ENCODE results near the gene TRPM3. TPM values are rescaled to one million over a fixed set of nuclear protein-coding genes. Genes with fewer than 3 reads are reported as not detected.

TRPM3 gene
- total RNA-seq, 1 experiment from 2014 or later, result 0.26 TPM

DNA sequence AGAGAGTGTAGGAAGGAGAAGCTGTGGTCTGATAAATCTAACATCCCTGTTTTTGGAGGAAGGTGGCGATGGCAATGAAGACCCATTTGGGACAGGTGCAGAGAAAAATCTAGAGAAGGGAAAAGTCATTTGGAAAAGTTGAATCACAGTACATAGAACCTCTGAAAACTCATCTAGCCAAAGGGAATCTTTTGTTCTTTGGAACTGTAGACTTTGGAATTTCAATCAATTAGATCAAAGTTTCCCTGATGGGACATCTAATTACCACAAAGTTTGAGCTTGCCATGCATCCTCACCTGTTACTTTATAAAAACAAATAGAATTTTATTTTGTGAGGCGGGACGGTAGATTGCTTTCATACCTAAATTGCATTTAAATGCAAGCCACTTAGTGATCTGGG is 294.9 kb downstream of the TRPM3 start:
- Histone ChIP-seq H3K36me3 (ENCODE audit: low read depth) (no peaks in the 10 kb centered on the region), H3K4me1 (replicated peaks; ENCODE audit: insufficient read depth) (no peaks in the 10 kb centered on the region), H3K4me3 (no peak overlapping the region), H3K27me3 (ENCODE audit: insufficient read depth, low read depth) (no peaks in the 10 kb centered on the region), H3K9me2 (ENCODE audit: insufficient read depth) (no peaks in the 10 kb centered on the region), H3F3A (ENCODE audit: insufficient read depth, low read depth) (no peaks in the 10 kb centered on the region), H3K79me2 (ENCODE audit: low read depth) (no peaks in the 10 kb centered on the region), H2AFZ (no peak overlapping the region), H3K27ac (no peak overlapping the region), H3K4me2 (no peak overlapping the region), H4K20me1 (ENCODE audit: insufficient read depth) (no peaks in the 10 kb centered on the region), H3K9me3 (ENCODE audit: insufficient read depth, low read depth) (no peaks in the 10 kb centered on the region)
- TF ChIP-seq, protein P1, sequence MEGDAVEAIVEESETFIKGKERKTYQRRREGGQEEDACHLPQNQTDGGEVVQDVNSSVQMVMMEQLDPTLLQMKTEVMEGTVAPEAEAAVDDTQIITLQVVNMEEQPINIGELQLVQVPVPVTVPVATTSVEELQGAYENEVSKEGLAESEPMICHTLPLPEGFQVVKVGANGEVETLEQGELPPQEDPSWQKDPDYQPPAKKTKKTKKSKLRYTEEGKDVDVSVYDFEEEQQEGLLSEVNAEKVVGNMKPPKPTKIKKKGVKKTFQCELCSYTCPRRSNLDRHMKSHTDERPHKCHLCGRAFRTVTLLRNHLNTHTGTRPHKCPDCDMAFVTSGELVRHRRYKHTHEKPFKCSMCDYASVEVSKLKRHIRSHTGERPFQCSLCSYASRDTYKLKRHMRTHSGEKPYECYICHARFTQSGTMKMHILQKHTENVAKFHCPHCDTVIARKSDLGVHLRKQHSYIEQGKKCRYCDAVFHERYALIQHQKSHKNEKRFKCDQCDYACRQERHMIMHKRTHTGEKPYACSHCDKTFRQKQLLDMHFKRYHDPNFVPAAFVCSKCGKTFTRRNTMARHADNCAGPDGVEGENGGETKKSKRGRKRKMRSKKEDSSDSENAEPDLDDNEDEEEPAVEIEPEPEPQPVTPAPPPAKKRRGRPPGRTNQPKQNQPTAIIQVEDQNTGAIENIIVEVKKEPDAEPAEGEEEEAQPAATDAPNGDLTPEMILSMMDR (conservative IDR thresholded peaks at IDR 0.05), result no peak
- TF ChIP-seq EZH2 (IDR thresholded peaks at IDR 0.05; ENCODE audit: low read depth), result no peak
- POLR2A ChIA-PET (ENCODE audit: unreplicated experiment), result no interaction called here
- BruUV-seq (replicated peaks), result no TSS peak
- CTCF ChIA-PET, result no interaction called here
- intact Hi-C loops (cut with micrococcal nuclease; ENCODE audit: unreplicated experiment), result no loop called here
- no peak for DNase-seq

DNA sequence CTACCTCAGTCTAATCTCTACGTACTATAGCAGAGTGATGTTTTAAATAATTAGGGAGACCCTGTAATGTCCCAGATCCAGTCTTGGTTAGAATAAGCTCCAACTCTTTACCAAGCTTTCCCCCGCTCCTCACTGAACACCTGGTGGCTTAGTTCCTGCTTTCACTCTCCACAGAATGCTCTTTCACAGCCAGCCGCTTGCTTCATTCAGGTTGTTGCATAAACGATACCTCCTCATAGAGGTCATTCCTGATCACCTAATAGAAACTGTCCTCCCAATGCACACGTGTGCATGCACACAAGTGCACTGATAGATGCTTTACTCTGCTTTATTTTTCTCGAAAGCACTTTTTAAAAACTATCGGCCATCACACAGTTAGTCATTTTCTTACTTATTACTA is 298.1 kb downstream of the TRPM3 start:
- Histone ChIP-seq H3K9me3 (ENCODE audit: insufficient read depth, low read depth) (no peaks in the 10 kb centered on the region), H3K4me1 (replicated peaks; ENCODE audit: insufficient read depth) (no peaks in the 10 kb centered on the region), H3K27me3 (ENCODE audit: insufficient read depth, low read depth) (no peaks in the 10 kb centered on the region), H3K36me3 (ENCODE audit: low read depth) (no peaks in the 10 kb centered on the region), H3K9me2 (ENCODE audit: insufficient read depth) (no peaks in the 10 kb centered on the region), H3K4me2 (no peak overlapping the region), H3K4me3 (no peak overlapping the region), H3K27ac (no peak overlapping the region), H3K79me2 (ENCODE audit: low read depth) (no peaks in the 10 kb centered on the region), H2AFZ (no peak overlapping the region), H3F3A (ENCODE audit: insufficient read depth, low read depth) (no peaks in the 10 kb centered on the region), H4K20me1 (ENCODE audit: insufficient read depth) (no peaks in the 10 kb centered on the region)
- intact Hi-C loops (cut with micrococcal nuclease; ENCODE audit: unreplicated experiment), result no loop called here
- DNase-seq, result no peak
- POLR2A ChIA-PET (ENCODE audit: unreplicated experiment), result no interaction called here
- no TSS peak for BruUV-seq (replicated peaks)
- CTCF ChIA-PET, result no interaction called here
- TF ChIP-seq, protein P1 (conservative IDR thresholded peaks at IDR 0.05), result no peak
- no peak for TF ChIP-seq EZH2 (IDR thresholded peaks at IDR 0.05; ENCODE audit: low read depth)

DNA sequence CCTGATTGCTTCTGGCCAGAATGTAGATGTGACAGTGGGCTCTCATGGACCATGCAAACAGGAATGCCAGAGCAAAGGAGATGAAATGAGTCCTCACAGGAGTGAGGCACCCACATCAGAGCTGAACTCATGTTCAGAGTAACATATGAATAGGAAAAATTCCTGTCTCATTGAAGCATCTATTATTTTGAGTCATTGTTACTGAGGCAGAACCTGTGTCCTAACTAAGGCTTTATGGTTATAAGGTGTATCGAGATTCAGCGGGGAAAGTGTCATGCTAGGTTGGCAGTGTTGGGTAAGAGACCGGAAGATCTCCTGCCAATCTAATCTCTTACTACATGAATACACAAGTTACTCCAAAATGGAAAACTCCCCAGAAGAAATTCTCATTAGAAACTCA is 304.1 kb downstream of the TRPM3 start:
- no TSS peak for BruUV-seq (replicated peaks)
- DNase-seq, result no peak
- H3K4me1 ChIP-seq (replicated peaks; ENCODE audit: insufficient read depth), result no peaks in the 10 kb centered on the region
- no peak overlapping the region for H3K4me3 ChIP-seq
- H3K4me2 ChIP-seq, result no peak overlapping the region
- no peaks in the 10 kb centered on the region for H3K9me3 ChIP-seq (ENCODE audit: insufficient read depth, low read depth)
- H3K27ac ChIP-seq, result no peak overlapping the region
- H3K27me3 ChIP-seq (ENCODE audit: insufficient read depth, low read depth), result no peaks in the 10 kb centered on the region
- POLR2A ChIA-PET (ENCODE audit: unreplicated experiment), result interaction anchor here (0.6 kb wide), 1 partner anchor 309 kb away, joined by 4 read pairs; no protein-coding TSS in a partner anchor
- H4K20me1 ChIP-seq (ENCODE audit: insufficient read depth), result no peaks in the 10 kb centered on the region
- H3K9me2 ChIP-seq (ENCODE audit: insufficient read depth), result no peaks in the 10 kb centered on the region
- no peaks in the 10 kb centered on the region for H3K79me2 ChIP-seq (ENCODE audit: low read depth)
- H2AFZ ChIP-seq, result no peak overlapping the region
- H3K36me3 ChIP-seq (ENCODE audit: low read depth), result no peaks in the 10 kb centered on the region
- intact Hi-C loops (cut with micrococcal nuclease; ENCODE audit: unreplicated experiment), result no loop called here
- CTCF ChIA-PET, result no interaction called here
- no peaks in the 10 kb centered on the region for H3F3A ChIP-seq (ENCODE audit: insufficient read depth, low read depth)
- TF ChIP-seq, protein P1 (conservative IDR thresholded peaks at IDR 0.05), result no peak
- TF ChIP-seq EZH2 (IDR thresholded peaks at IDR 0.05; ENCODE audit: low read depth), result no peak
